HG03378 (cell line): ENCODE measurements around the gene CLK1.
A peak's percentile ranks its signal among the peaks of the same experiment; 100 is the strongest.
"Not testable (repeated sequence)": the region's sequence is repeated elsewhere in the genome, so short reads cannot be mapped to it uniquely, and the experiment has no call there.

Source experiments
- ATAC-seq: cut with Tn5 transposase; IDR thresholded peaks from one replicate; pipeline ENCODE4 v1.9.1; 2021; ENCODE audit warnings: mild to moderate bottlenecking, moderate library complexity; ENCODE audit not compliant: unreplicated experiment

Gene CLK1

DNA sequence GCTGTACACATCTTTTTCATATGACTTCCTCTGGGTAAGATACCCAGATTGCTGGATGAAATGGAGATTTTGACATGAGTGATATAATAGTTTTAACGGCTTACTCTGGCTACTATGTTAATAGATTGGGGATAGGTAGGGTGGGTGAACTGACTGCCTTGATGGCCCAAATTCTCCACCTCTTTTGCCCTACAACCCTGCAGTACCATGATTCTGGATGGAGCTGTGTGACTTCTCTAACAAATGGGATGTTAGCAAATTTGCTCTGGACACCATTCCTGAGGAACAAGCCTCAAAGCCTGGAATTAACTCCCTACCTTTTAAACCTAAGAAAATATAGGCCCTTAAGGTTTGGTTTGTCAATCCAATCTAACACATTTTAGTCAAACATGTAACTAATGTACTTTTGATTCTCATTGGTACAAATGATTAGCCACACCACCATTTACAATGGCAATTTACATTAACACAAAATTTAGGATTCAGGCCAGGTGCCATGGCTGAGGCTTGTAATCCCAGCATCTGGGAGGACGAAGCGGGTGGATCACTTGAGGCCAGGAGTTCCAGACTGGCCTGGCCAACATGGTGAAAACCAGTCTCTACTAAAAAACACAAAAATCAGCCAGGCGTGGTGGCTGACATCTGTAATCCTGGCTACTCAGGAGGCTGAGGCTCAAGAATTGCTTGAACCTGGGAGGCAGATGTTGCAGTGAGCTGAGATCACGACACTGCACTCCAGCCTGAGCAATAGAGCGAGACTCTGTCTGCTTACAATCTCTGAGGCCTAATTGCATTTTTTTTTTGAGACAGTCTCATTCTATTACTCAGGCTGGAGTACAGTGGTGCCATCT is 12.8 kb downstream of the CLK1 start:
- ATAC-seq: no peak

DNA sequence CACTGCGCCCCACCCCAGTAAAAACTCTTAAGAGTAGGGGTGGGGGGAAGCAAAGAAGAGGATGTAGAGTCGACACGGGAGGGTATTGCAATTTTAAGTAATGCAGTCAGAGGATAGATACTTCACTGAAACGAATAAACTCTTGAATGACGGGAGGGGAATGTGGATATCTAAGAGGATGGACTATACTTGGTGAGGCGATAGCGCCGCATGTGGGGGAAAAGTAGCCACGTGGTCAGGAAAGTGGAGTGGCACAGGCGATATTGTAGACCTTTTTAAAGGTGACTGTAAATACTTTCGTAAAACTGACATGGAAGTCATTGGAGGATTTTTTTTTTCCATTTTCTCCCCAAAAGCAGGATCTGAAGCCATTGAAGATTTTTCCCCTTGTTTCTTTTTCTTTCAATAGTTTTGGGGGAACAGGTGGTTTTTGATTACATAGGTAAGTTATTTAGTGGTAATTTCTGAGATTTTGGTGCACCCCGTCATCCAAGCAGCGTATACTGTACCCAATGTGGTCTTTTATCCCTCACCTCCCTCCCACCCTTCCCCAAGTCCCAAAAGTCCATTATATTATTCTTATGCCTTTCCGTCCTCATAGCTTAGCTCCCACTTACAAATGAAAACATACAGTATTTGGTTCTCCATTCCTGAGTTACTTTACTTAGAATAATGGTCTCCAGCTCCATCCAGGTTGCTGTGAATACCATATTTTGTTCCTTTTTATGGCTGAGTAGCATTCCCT is 13.8 kb downstream of the CLK1 start:
- no peak for ATAC-seq

DNA sequence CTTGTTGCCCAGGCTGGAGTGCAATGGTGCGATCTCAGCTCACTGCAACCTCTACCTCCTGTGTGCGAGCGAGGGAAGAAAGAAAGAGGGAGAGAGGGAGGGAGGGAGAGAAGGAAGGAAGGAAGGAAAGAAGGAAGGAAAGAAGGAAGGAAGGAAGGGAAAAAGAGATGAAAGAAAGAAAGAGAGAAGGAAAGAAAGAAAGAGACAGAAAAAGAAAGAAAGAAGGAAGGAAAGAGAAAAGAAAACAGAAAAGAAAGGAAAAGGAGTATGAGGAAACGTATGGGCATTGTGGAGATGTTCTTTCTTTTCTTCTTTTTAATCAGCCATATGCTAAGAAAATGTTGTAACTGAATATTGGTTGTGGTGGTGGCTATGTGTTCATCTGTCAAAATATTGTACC is 16.5 kb downstream of the CLK1 start:
- no peak for ATAC-seq

DNA sequence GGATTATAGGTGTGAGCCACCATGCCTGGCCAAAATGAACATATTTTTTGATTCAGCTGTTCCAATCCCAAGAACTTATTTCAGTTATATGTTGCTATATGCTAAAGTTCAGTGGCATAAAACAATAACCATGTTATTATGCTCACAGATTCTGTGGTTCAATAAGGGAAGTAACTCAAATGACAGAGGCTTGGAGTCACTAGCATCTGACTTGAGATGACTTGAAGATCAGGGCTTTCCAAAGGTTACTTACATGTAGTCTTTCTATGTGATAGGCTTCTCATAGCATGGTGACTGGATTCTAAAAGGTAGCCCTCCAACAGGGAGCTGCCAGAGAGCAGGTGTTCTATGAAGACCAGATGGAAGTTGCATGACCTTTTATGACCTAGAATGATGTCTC is 17.2 kb downstream of the CLK1 start:
- no peak for ATAC-seq

DNA sequence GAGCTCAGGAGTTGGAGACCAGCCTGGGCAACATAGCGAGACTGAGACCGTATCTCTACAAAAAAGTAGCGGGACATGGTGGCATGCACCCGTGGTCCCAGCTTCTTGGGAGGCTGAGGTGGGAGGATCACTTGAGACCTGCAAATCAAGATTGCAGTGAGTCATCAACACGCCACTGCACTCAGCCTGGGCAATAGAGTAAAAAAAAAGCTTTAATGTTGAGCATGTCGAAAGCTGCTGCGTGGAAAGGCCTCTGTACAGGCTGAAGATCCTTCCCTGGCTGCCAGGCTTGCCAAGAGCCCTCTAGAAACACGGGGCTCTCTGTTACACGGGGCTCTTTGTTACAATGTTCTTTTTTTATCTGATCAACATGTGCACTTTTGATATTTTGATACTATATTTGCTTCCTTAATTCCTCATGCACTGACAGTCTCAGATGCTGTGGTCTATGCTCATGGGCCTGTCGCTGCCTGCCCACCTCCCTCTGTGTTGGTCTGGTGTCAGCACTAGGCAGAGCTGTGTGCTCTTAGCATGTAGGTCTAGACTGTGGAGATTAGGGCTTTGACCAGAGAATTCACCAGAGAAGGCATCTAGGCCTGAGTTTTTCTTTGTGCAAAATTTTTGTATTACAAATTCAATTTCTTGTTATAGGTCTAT is 18.7 kb downstream of the CLK1 start:
- ATAC-seq: no peak

DNA sequence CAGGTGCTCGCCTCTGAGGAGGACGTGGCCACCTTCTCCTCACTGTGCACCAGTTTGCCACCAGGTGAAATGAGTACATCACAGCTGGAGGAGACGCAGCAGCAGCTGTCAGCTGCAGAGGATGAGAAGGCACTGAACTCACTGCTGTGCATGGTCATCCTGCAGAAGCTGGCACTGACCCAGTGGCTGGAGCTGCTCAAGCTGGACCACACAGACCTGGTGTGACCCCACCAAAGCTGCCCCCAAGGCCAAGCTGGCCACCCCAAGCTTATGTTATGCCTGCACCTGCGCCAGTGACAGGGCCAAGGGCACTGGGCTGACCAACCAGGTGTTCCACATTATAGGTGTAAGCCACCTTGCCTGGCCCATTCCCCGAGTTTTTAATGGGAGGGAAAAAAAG is 19.3 kb downstream of the CLK1 start:
- ATAC-seq: no peak

DNA sequence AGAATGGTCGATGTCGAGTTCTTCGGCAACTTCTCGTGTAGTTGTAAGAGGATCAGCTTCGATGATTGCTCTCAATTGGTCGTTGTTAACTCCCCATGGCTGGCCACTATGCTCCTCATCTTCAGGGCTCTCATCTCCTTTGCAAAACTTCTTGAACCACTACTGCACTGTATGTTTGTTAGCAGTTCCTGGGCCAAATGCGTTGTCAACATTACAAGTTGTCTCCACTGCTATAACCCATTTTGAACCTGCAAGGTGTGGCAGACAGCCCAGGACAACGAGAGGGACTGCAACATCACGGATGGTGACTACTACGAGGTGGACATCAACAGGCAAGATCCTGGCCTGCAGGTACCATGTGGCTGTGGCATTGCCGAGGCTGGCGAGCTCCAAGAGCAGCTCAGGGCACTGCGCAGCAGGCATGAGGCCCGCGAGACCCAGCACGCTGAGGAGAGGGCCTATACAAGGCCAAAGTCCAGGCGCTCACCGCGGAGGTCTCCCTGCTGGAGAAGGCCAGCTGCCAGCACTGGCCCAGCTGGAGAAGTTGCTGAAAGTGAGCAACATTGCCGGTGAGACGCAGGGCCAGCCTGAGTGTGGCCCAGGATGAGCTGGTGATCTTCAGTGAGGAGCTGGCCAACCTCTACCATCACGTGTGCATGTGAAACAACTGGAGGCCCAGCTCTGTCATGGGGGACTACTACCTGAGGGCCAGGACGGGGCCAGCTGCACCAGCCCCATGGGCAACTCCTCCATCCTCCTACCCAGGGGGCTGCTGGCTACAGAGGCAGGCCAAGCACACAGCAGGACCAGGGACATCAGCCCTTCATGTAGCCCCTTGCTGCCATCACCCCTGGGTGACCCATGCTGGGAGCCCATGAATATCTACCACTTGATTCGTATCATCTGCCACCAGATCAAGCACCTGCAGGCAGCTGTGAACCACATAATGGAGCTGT is 20.2 kb downstream of the CLK1 start:
- ATAC-seq: no peak

DNA sequence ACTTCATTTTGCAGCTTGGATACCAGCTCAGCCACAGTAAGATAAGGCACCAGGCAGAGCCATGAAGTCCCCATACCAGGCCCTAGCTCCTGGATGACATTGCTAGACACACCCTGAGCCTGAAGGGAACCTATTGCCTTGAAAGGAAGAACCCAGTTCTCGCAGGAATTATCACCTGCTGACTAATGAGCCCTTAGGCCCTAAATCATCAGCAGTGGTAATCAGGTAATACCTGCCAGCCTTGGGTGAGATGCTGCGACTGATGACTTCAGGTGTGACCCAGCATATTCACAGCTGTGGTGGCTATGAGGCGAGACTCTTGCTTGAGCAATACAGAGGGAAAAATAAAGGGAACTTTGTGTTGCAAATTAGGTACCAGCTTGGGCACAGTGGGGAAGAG is 24.9 kb downstream of the CLK1 start:
- no peak for ATAC-seq

DNA sequence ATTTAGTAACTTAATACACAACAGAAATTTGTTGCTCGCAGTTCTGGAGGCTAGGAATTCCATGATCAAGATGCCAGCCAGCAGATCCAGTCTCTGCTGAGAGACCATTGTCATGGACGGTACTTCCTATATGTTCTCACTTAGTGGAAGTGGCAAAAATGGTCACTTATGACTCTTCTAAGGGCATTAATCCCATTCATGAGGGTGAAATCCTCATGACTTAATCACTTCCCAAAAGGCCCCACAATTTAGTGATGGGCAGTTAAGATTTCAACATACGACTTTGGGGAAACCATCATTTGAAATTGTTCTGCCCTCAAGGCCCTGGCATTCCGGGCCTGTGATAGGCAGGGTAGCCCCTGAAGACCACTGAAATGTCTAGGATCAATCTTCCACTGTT is 29.8 kb downstream of the CLK1 start:
- no peak for ATAC-seq

DNA sequence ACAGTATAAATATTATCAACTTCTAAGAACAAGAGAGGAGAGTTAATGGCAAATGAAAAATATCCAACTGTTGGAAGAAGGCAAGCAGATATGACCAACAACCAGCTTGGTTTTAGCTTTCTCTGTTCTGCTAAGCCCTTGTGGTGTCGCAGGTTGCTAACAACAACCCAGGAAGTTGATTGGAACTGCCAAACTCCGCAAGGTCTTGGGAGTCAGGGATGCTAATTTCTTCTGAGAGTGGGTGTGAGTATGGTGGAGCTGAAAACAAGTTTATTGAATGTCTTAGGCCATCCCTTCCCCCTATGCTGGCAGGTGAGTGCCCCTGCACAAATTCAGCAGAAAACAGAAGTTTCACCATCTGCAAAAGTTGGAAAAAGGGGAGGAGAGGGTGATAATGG is 35.2 kb downstream of the CLK1 start:
- no peak for ATAC-seq

DNA sequence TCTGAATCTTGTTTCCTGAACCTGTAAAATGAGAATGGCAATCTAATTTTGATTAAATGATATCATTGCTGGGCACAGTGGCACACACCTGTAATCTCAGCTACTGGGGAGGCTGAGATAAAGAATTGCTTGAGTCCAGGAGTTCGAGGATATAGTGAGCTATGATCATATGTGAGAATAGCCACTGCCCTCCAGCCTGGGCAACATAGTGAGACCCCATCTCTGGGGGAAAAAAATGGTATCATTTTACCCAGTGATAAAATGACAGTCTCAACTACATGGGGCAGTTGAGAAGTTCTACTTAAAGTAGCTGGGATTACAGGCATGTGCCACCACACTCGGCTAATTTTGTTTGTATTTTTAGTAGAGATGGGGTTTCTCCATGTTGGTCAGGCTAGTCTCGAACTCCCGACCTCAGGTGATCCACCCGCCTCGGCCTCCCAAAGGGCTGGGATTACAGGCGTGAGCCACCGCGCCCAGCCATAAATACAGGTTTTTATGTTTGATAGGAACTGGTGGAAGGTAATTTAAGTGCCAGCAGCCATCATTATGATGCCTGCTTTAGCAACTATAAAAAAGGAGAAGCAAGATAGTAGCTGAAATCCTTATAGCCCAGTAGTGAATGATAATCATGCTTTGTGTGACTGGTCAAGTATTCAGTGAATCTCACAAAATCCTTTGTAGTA is 35.7 kb downstream of the CLK1 start:
- ATAC-seq: no peak

DNA sequence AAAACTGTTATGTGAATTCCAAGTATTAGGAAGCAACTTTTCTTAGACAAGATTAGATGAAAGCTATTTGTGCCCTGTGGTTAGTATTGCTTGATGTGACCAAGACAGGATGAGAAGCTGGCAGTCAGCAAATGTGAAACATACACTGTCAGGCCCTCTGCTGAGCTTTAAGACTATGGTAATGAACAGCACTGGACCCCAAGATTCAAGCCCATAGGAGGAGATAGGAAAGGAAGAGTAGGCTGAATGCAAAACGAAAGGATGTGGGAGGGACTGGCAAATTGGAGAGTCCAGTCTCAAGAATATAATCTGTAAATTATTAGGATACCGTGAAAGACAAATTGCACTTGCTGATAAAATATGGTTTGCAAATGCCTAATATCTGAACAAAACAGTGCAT is 36.4 kb downstream of the CLK1 start:
- no peak for ATAC-seq

DNA sequence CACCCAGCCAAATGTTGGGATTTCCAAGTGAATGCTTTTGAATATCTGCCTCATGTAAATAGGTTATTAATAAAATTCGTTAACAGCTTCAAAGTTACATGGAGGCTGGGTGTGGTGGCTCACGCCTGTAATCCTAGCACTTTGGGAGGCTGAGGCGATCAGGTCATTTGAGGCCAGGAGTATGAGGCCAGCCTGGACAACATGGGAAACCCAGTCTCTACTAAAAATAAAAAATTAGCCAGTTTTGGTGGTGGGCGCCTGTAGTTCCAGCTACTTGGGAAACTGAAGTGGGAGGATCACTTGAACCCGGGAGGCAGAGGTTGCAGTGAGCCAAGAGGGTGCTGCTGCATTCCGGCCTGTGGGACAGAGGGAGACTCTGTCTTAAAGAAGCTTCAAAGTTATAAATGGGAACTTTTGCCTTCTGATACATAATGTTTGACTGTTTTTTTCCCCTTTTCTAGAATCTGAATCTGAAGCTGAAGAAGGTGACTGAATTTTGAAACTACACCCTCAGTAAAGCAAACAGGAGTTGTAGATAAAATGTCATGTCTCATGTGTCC is 42.7 kb downstream of the CLK1 start:
- ATAC-seq: no peak

DNA sequence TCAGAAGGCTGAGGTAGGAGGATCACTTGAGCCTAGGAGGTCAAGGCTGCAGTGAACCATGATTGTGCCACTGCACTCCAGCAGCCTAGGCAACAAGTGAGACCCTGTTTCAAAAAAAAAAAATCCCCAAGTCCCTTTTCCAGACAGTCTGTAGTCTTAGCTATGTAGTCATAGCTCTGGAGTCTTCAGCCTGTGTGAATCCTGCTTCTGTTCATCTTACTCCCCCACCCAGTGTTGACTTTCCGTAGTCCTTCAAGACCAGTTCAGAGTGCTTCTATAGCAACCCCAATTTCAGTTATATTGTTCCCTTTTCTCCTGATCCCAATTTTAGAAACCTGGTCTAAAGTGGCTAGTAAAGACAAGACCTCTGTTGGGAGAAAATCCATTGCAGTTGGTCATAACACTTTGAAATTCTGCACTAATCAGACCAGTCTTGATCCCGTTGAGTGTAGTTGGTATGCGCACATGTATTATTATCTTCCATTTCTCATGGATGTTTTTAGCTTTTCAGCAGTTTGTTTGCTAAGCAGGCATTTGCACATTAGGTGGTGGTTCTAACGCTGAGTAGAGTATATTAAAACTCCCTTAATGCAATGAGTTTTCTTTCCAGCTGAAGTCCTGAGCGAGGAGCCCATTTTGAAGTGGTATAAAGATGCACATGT is 43.8 kb downstream of the CLK1 start:
- no peak for ATAC-seq

DNA sequence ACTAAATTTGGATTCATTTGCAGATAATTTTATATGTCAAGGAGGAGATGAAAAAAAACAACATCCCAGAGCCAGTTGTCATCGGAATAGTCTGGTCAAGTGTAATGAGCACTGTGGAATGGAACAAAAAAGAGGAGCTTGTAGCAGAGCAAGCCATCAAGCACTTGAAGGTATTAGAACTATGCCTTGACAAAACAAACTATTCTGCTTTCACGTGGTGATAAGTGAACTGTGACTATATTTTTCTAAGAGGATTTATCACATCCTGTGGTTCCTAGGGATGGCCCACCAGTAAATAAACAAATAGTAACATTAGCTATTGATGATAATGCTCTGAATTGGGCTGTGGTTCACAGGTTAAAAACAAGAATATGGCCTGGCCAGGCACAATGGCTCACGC is 45.7 kb downstream of the CLK1 start:
- ATAC-seq: not testable (repeated sequence)

DNA sequence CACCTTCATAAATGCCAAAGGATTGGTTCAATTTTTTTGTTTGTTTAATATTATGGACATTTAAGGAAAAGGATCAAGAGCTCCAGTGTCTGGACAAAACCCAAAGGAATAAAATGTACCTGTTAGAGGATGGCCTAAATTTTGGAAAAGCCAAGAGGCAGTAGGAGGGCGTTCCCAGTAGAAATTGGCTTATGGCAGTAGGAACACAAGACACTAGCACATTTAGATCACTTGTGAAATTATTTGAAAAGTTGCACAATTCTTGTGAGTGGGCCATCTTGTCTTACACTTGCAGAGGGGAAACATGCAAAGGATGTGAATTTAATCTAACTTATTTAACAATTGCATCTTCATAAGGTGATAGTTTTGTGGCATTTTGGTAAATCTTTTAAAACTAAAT is 49.5 kb downstream of the CLK1 start:
- ATAC-seq: no peak

DNA sequence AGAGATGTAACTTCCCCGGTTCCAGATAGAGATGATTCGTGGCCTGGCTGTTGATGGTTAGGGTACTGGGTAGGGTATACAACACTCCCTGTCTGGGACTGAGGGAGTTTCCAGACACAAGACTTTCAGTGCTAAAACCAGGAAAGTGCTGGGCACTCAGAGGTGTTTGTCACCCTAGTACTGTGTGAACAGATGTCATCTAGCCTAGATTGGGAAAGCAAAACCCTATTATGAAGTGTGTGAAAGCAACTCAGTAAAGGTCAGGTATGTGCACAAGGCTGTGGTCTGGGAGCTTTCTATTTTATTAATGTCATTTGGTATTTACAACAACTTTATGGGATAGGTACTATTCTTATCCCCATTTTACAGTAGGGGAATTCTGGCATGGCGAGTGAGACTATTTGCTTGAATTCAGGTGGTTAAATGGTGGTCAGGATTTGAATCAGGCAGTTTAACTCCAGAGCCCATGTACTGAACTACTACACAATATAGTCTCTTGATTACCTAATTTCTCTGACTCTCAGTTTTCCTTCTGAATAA is 50.1 kb downstream of the CLK1 start:
- peak; percentile 31 for ATAC-seq

DNA sequence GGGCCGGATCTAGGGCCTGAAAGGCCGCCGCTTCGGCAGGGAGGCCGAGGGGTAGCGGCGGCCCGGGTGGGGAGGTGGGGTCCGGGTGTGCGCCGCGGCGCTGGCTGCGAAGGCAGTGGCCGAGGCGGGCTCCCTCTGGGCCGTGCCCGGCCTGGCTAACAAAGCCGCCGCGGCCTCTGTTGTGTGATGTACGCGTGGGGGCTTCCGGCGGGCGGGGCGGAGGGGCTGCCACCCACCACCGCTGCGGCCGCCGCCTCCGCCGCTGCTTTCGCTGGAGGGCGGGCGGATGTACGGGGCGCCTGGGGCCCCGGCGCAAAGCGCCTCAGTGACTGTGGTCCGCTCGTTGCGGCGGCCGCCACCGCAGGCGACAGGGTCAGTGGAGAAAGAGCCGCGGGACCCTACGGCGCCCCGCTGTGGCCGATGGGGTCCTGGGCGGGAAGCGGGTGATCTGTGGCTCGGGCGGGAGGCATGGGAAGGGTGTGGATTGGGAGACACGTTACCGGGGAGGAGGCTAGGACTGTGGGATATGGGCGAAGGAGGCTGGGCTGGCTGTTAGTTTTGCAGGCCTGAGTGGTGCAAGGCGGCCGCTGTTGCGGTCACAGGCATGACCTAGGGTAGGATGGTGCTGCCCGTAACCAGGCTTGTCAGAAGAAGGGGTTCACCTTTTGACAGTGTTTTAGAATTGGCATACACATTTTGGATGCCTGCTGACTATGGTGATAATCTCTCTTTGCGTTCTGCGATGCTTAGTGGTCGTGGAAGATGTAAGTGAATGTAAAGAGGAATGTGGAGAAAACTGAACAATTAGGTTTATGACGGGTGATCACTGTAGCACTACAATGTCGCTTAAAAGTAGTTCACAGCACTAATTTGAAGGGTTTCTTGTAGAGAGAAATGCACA is 52.1 kb downstream of the CLK1 start:
- ATAC-seq: peak; percentile 20
